Liver (tissue), 3 donors: ENCODE data around the gene UBE3D.

ENCODE experiments used
- CTCF ChIP-seq: fragments of 150-350 bp; IDR thresholded peaks from 2 replicates; pipeline ENCODE4 v1.5.1; 2017; ENCODE audit warnings: improper control_type of control experiment, low read depth, low read length; ENCODE audit not compliant: missing input control
- EGR1 ChIP-seq, 2 donors: IDR thresholded peaks; 2 replicates each; pipeline ENCODE4 v1.6.1; 2016 to 2018; ENCODE audit warnings: antibody characterized with exemption in 2 of 2, low read depth in 2 of 2
- HNF4A ChIP-seq, 2 donors: conservative IDR thresholded peaks; 2 replicates each; pipeline ENCODE4 v1.6.1; 2016; ENCODE audit warnings: antibody characterized with exemption in 2 of 2, mild to moderate bottlenecking in 2 of 2
- MAX ChIP-seq: IDR thresholded peaks from 2 replicates; pipeline ENCODE4 v1.6.1; 2016; ENCODE audit warnings: antibody characterized with exemption
- RAD21 ChIP-seq, 2 donors: IDR thresholded peaks; 2 replicates each; pipeline ENCODE4 v1.6.1; 2016; ENCODE audit warnings: antibody characterized with exemption in 2 of 2, mild to moderate bottlenecking in 2 of 2
- REST ChIP-seq: IDR thresholded peaks from 2 replicates; pipeline ENCODE4 v1.6.1; 2016; ENCODE audit warnings: antibody characterized with exemption, mild to moderate bottlenecking
- SP1 ChIP-seq: IDR thresholded peaks from 2 replicates; pipeline ENCODE4 v1.6.1; 2018; ENCODE audit warnings: antibody characterized with exemption, mild to moderate bottlenecking
- TAF1 ChIP-seq: conservative IDR thresholded peaks from 2 replicates; pipeline ENCODE4 v1.6.1; 2016; ENCODE audit warnings: antibody characterized with exemption, mild to moderate bottlenecking
- ZBTB33 ChIP-seq: IDR thresholded peaks from 2 replicates; pipeline ENCODE4 v1.6.1; 2016; ENCODE audit warnings: antibody characterized with exemption
- donor health status: healthy.
- donor health status: healthy.

GRCh38 chr6:82917346-82918064 is 148.1 kb downstream of the UBE3D start:
- TF ChIP-seq CTCF (no peak), MAX (no peak), TAF1 (no peak), SP1 (no peak), REST (no peak), HNF4A (conservative IDR thresholded peaks at IDR 0.05) (no peak), RAD21 (IDR thresholded peaks at IDR 0.05) (no peak), EGR1 (IDR thresholded peaks at IDR 0.05; ENCODE audit: low read depth in 2 of 2) (no peak), ZBTB33 (no peak)
